HCT116 (cell line): ENCODE results near the gene CHID1.

ENCODE experiments used
- CTCF ChIP-seq, 3 experiments: fragments of 200-600 bp in 1 of 3; sonication (generic) in 1 of 3; IDR thresholded peaks in 2 of 3; conservative IDR thresholded peaks in 1 of 3; 2 replicates each; pipeline ENCODE4 v1.5.1; 2012 to 2017; ENCODE audit warnings: low read depth in 2 of 3, low read length in 2 of 3, antibody characterized with exemption in 1 of 3, borderline replicate concordance in 1 of 3, control low read depth in 1 of 3, mild to moderate bottlenecking in 1 of 3, mixed read lengths in 1 of 3, mixed run types in 1 of 3, moderate library complexity in 1 of 3; ENCODE audit not compliant: insufficient read depth in 1 of 3
- EZH2 ChIP-seq: fragments of 200-600 bp; sonication (generic); IDR thresholded peaks from 2 replicates; pipeline ENCODE4 v1.6.1; 2017; ENCODE audit warnings: antibody characterized with exemption, mixed run types
- JUND ChIP-seq: IDR thresholded peaks from 2 replicates; pipeline ENCODE4 v1.6.1; 2012
- POLR2AphosphoS5 ChIP-seq: IDR thresholded peaks from 2 replicates; pipeline ENCODE4 v1.6.1; 2011; ENCODE audit warnings: mild to moderate bottlenecking, low read depth, low read length, moderate library complexity
- ZNF274 ChIP-seq: fragments of 200-500 bp; sonication (Bioruptor generic); IDR thresholded peaks from 2 replicates; pipeline ENCODE4 v1.6.1; 2014; ENCODE audit warnings: mild to moderate bottlenecking, low read depth, low read length, inconsistent platforms
- TF ChIP-seq, protein P1 (sequence below): IDR thresholded peaks from 2 replicates; pipeline ENCODE4 v1.6.1; 2012; ENCODE audit warnings: low read depth

DNA sequence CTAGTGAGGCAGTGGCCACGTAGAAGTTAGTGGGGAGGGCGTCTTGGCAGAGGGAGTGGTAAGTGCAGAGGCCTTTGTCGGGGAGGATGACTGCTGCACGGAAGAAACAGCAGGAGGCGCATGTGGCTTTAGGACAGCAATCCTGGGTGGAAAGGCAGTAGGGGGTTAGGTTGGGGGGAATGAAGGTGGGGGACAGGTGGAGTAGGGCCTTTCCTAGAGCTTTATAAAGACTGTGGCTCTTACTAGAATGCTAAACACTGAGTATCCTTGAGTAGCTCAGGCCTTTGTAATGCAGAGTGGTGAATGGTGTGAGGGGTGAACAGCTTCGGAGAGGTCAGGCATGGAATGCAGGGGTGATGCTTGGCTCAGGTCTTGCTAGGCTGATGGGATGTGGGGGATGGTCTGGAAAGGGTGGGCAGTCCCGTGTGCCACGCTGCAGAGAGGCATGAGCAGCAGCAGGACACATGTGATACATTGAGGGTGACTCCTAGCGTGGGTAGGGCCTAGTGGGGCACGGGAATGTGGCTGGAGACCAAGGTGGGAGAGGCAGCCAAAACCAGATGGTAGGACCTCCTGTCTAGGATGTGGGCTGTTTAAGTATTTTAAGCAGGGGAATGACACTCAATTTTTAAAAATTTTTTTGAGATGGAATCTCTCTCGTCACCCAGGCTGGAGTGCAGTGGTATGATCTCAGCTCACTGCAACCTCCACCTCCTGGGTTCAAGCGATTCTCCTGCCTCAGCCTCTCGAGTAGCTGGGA is 34.3 kb upstream of the CHID1 start:
- no peak for TF ChIP-seq ZNF274
- no peak for TF ChIP-seq POLR2AphosphoS5
- no peak for TF ChIP-seq CTCF (IDR thresholded peaks at IDR 0.05 in 2 of 3, conservative IDR thresholded peaks at IDR 0.05 in 1 of 3; ENCODE audit: borderline replicate concordance in 1 of 3, insufficient read depth in 1 of 3, low read depth in 2 of 3, low read length in 2 of 3)
- no peak for TF ChIP-seq EZH2
- TF ChIP-seq, protein P1, sequence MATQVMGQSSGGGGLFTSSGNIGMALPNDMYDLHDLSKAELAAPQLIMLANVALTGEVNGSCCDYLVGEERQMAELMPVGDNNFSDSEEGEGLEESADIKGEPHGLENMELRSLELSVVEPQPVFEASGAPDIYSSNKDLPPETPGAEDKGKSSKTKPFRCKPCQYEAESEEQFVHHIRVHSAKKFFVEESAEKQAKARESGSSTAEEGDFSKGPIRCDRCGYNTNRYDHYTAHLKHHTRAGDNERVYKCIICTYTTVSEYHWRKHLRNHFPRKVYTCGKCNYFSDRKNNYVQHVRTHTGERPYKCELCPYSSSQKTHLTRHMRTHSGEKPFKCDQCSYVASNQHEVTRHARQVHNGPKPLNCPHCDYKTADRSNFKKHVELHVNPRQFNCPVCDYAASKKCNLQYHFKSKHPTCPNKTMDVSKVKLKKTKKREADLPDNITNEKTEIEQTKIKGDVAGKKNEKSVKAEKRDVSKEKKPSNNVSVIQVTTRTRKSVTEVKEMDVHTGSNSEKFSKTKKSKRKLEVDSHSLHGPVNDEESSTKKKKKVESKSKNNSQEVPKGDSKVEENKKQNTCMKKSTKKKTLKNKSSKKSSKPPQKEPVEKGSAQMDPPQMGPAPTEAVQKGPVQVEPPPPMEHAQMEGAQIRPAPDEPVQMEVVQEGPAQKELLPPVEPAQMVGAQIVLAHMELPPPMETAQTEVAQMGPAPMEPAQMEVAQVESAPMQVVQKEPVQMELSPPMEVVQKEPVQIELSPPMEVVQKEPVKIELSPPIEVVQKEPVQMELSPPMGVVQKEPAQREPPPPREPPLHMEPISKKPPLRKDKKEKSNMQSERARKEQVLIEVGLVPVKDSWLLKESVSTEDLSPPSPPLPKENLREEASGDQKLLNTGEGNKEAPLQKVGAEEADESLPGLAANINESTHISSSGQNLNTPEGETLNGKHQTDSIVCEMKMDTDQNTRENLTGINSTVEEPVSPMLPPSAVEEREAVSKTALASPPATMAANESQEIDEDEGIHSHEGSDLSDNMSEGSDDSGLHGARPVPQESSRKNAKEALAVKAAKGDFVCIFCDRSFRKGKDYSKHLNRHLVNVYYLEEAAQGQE: no peak
- no peak for TF ChIP-seq JUND
